Right renal pelvis (tissue), 4 donors: ENCODE data around the gene SLC6A8. TPM values are rescaled to one million over a fixed set of nuclear protein-coding genes. Genes with fewer than 3 reads are reported as not detected.

Source experiments
- DNase-seq, 4 donors: peaks; one replicate each; pipeline ENCODE4 v3.0.0-alpha.2; 2013; ENCODE audit warnings: low read depth in 4 of 4, low spot score in 3 of 4, missing footprints in 1 of 4
- polyA plus RNA-seq, 4 donors: library from polyadenylated mRNA; unstranded; fragments of 120-200 nt; gene quantifications; one replicate each; pipeline ENCODE4 v1.2.1, GENCODE V29; 2013; ENCODE audit not compliant: insufficient read length in 4 of 4

The SLC6A8 gene
- polyA plus RNA-seq, 4 donors = 46.6 to 74.1 (median 52.6) TPM

GRCh38 chrX:153647461-153648357 is 40.0 kb upstream of the SLC6A8 start:
- no peak for DNase-seq

GRCh38 chrX:153648358-153649177 is 39.2 kb upstream of the SLC6A8 start:
- DNase-seq = no peak

- DNase-seq = no peak
Observed at GRCh38 chrX:153649178-153649914, 38.4 kb upstream of the SLC6A8 start.

GRCh38 chrX:153649915-153650782 is 37.6 kb upstream of the SLC6A8 start:
- DNase-seq = no peak

DNA sequence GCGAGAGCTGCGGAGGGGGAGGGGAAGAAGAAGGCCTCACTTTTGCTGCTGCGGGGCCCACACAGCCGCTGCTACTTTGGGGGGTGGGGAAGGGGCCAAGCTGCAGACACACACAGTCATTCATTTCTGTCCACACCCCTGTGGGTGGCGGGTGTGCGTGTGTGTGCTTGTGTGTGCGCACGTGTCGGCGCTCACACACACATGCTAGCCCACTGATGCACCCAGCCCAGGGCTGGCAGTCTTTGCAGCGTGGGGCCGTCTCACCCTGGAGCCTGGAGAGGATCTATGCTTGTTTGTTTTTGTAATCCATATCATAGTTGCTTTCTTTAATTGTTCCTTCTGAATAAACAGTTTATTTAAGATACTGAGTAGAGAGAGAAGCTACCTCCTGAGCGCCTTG is 36.8 kb upstream of the SLC6A8 start:
- DNase-seq = no peak

GRCh38 chrX:153651540-153652079 is 36.1 kb upstream of the SLC6A8 start:
- DNase-seq = no peak

DNA sequence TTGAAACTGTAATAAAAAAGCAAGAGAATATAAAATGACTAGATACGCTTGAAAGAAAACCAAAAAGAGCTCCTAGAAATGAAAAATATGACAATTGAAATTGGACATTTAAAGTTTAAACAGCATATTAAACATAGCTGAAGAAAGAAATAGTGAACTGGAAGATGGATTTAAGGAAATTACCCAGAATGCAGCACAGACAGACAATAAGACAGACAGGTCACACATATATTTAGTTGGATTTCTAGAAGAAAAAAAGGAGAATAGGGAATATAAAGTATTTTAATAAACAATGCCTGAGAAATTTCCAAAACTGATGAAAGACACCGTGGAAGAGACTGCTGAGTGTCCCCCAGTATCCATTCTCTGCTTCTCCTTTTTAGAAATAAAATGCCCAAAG is 34.2 kb upstream of the SLC6A8 start:
- no peak for DNase-seq

DNA sequence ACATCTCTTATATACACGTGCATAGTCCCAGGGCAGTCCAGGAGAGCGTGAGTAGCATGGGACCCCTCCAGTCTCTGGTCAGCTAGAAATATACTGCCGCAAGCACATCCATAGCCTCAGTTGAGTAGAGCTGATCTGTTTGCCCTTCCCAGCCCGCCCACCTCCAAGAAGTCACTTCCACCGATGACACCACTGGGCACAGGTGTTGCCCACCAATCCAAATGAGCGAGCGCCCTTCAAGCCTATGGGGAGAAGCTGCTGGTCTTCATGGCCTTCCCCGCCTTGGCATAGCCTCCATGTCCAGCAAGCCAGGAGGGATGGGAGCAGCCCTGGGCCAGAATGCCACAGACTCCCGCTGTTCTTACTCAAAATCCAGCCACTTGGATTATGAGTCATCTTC is 30.6 kb upstream of the SLC6A8 start:
- no peak for DNase-seq

DNA sequence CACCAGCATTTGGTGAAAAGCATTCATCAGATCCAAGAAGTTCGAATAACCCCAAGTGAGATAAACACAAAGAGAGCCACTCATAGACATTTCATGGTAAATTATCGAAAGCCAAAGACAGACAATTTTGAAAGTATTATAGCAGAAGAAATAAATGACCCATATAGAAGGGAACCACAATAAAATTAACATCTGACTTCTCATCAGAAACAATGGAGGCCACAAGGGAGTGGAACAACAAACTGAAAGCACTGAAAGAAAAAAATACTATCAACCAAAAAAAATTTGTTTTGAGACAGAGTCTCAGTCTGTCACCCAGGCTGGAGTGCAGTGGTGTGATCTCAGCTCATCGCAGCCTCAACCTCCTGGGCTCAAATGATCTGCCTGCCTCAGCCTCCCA is 28.5 kb upstream of the SLC6A8 start:
- no peak for DNase-seq

DNA sequence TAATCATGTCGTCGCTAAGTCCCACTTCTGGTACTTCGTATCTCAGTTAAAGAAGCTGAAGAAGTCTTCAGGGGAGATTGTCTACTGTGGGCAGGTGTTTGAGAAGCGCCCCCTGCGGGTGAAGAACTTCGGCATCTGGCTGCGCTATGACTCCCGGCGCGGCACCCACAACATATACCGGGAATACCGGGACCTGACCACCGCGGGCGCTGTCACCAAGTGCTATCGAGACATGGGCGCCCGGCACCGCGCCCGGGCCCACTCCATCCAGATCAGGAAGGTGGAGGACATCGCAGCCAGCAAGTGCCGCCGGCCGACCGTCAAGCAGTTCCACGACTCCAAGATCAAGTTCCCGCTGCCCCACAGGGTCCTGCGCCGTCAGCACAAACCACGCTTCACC is 25.5 kb upstream of the SLC6A8 start:
- DNase-seq = no peak

DNA sequence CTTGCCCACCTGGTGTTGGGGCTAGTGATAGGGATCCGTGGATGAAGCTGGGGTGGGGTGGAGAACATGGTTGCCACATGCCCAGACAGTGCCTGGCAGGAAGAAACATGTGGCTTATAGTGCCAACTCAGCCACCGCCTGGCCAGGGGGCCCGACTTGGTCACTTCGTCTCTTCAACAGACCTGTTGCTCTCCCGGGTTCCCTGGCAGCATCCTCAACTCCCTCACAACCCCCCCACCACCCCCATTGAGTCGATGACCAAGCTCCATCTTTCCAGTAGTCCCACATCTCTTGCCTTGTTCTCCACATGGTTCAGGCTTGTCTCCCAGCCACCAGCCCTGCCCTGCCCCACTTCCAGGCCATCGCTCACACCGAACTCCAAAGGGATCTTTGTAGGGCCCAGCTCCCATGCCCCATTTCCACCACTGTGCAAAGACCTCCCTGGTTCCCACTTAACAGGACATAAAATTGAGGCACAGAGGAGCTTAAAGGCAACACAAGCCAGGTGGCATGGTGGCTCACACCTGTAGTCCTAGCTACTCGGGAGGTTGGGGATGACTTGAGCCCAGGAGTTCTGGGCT is 21.9 kb upstream of the SLC6A8 start:
- no peak for DNase-seq

DNA sequence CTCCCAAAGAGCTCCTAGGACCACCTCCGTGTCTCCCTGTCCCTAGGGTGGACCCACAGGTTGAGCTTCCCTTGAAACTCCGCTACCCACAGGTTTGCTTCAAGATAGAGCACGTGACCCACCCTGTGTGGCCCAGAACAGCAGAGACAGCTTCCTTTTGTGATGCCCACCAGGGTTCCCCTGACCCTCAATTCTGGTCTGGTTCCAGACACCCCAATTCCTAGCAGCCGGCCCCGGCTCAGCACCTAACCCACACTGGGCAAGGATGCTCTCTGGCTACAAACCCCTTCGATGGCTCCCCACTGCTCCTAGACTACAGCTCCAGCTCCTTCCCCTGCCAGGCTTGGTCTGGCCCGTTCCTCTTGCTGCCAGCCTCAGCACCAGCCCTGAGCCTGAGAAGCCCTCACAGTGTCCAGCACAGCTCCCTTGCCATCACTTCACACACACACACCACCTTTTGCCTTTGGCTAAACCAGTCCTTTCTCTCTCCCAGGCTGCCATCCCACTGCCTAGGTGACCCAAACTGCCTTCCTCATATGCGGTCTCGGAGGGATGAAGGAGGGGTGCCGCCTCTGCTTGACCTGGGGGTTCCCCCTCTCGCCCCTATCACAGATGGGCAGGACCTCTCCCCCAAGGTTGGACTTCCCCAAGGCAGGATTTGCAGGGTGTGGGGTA is 20.3 kb upstream of the SLC6A8 start:
- no peak for DNase-seq

DNA sequence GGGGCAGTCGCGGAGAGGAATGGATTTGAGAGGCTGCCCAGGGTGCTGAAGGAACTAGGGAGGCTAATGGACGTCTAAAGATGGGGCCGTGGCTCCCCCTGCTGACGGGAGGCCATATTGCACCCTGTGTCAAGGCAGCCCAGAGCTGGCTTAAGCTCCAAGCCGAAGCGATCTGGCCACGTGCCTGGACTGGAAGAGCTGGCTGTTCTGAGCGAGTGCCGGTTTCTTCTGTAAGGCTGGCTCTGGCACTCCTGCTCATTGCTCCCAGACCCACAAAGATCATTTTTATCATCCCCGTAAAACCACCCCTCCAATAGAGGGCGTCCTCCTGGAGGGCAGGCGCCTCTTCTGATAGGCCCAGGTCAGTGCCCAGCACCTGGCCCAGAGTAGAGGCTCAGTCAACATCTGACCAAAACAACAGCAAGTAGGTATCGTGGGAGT is 19.8 kb upstream of the SLC6A8 start:
- peak in 2 of 4 donors; percentile 65 to 74 for DNase-seq

GRCh38 chrX:153668423-153669173 is 19.1 kb upstream of the SLC6A8 start:
- no peak for DNase-seq

GRCh38 chrX:153669174-153669890 is 18.4 kb upstream of the SLC6A8 start:
- DNase-seq = no peak

DNA sequence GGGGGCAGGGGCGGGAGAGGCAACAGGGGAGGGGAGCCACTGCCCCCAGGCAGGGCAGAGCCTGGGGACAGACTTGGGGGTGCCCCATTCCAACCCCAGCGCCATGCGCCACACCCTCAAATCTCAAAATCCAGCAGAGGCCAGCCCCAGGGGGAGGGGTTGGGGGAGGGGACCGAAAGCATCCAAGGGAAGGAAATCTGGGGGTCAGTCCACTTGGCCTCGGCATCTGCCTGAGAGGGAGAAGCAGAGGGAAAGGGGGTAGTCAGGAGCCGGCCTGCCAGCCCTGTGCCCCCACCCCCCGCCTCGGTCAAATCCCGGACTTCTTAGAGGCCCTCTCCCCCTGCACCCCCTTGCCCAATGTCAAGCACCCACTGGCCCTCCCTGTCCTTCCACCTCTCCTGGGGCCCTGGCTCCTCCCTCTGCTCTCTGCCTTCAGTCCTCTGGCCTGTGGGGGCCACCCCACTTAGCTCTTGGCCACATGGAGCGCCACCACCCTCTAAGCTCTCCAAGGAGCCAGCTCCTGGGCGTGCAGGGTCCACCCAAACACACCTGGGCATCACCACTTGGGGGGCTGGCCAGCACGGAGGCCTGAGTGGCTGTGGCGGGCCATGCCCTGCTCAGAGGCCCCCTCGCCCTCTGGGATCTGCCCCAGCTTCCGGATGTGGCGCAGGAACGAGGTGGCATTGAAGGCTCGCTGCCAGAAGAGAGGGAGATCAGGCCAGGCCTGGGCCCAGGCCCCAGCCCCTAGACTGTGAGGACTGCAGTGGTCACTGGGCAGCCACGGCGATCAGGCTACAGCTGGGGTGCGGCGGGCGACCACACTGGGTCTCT is 17.6 kb upstream of the SLC6A8 start:
- no peak for DNase-seq
